HCT116 (cell line): Measurements from ENCODE around the gene NUDT16L1. TPM values are rescaled to one million over a fixed set of nuclear protein-coding genes. Genes with fewer than 3 reads are reported as not detected.

Source experiments
- ATAC-seq: fragments of 200-7000 bp; cut with Tn5 transposase; 2 replicates; pipeline ENCODE4 v1.9.1; 2020; ENCODE audit warnings: mild to moderate bottlenecking, moderate library complexity
- BruUV-seq: library from RNA; stranded (reverse); fragments of 400-500 nt; replicated peaks from 2 replicates; lab custom pipeline; 2021; lab: Mats Ljungman, UMichigan
- CTCF ChIA-PET: fragments of 300-600 bp; sonication (Branson Sonifier 250); formaldehyde crosslinking; loops from one replicate; lab custom pipeline; 2021; ENCODE audit warnings: antibody characterized with exemption; lab: Charles Lee
- POLR2A ChIA-PET: fragments of 300-600, 350-600 bp; sonication (Branson Sonifier 250); formaldehyde crosslinking; loops from one replicate; lab custom pipeline; 2021; ENCODE audit warnings: antibody characterized with exemption; lab: Charles Lee
- RAD21 ChIA-PET, 2 experiments: fragments of 300-600 bp; sonication (Branson Sonifier 250); formaldehyde crosslinking; loops; one replicate each; lab custom pipeline; 2023; ENCODE audit warnings: low total read pairs in 2 of 2; ENCODE audit not compliant: uncharacterized antibody in 2 of 2, unreplicated experiment in 2 of 2, low non-redundant PET in 1 of 2; lab: Charles Lee
- DNase-seq: peaks from one replicate; pipeline ENCODE4 v3.0.0-alpha.2; 2010; ENCODE audit warnings: low read depth, low spot score
- H2AFZ ChIP-seq: fragments of 200-600 bp; shearing (Covaris generic), sonication (generic); 2 replicates; pipeline ENCODE4 v1.6.1; 2017; ENCODE audit warnings: low read depth, mixed run types, mixed read lengths, antibody characterized with exemption, low read length; ENCODE audit not compliant: poor library complexity, severe bottlenecking
- H3K27ac ChIP-seq: 2 replicates; pipeline ENCODE4 v1.5.1; 2012; ENCODE audit warnings: low read depth, low read length
- H3K27me3 ChIP-seq: fragments of 200-600 bp; sonication (generic); 2 replicates; pipeline ENCODE4 v1.6.1; 2016; ENCODE audit warnings: mixed run types, low read length, mixed read lengths; ENCODE audit not compliant: insufficient read depth
- H3K36me3 ChIP-seq, 2 experiments: fragments of 200-500 bp in 1 of 2; fragments of 200-600 bp in 1 of 2; sonication (Bioruptor generic) in 1 of 2; sonication (generic) in 1 of 2; 2 replicates each; pipeline versions ENCODE4 v1.5.1 to v1.6.1; 2014 to 2016; ENCODE audit warnings: low read length in 2 of 2, inconsistent platforms in 1 of 2, mixed read lengths in 1 of 2, mixed run types in 1 of 2; ENCODE audit not compliant: insufficient read depth in 2 of 2, control insufficient read depth in 1 of 2
- H3K4me1 ChIP-seq, 2 experiments: fragments of 200-600 bp in 1 of 2; sonication (generic) in 1 of 2; 2 replicates each; pipeline versions ENCODE4 v1.5.1 to v1.6.1; 2012 to 2017; ENCODE audit warnings: low read length in 2 of 2, inconsistent platforms in 1 of 2, mild to moderate bottlenecking in 1 of 2, mixed read lengths in 1 of 2, mixed run types in 1 of 2, moderate library complexity in 1 of 2; ENCODE audit not compliant: insufficient read depth in 2 of 2, control insufficient read depth in 1 of 2
- H3K4me2 ChIP-seq: fragments of 200-600 bp; sonication (generic); 2 replicates; pipeline ENCODE4 v1.6.1; 2017; ENCODE audit warnings: mixed run types, low read length, mixed read lengths
- H3K4me3 ChIP-seq, 2 experiments: fragments of 200-600 bp in 1 of 2; sonication (generic) in 1 of 2; replicated peaks in 1 of 2; 2 replicates each; pipeline ENCODE4 v1.5.1; 2011 to 2016; ENCODE audit warnings: low read length in 2 of 2, control low read depth in 1 of 2, low read depth in 1 of 2, mild to moderate bottlenecking in 1 of 2, mixed read lengths in 1 of 2, mixed run types in 1 of 2
- H3K79me2 ChIP-seq: fragments of 200-600 bp; sonication (generic); 2 replicates; pipeline ENCODE4 v1.6.1; 2017; ENCODE audit warnings: mild to moderate bottlenecking, mixed run types, low read length, moderate library complexity, mixed read lengths; ENCODE audit not compliant: insufficient read depth
- H3K9ac ChIP-seq: fragments of 200-600 bp; sonication (generic); 2 replicates; pipeline ENCODE4 v1.6.1; 2016; ENCODE audit warnings: low read length, mixed read lengths
- H3K9me2 ChIP-seq: fragments of 200-600 bp; sonication (generic), shearing (Covaris generic); 2 replicates; pipeline ENCODE4 v1.6.1; 2017; ENCODE audit warnings: mixed run types, mild to moderate bottlenecking, moderate library complexity; ENCODE audit not compliant: insufficient read depth
- H3K9me3 ChIP-seq, 2 experiments: fragments of 200-500 bp in 1 of 2; fragments of 200-600 bp in 1 of 2; sonication (Bioruptor generic) in 1 of 2; sonication (generic) in 1 of 2; 2 replicates each; pipeline ENCODE4 v1.6.1; 2014 to 2017; ENCODE audit warnings: low read length in 2 of 2, mixed read lengths in 2 of 2, inconsistent platforms in 1 of 2, low read depth in 1 of 2, mild to moderate bottlenecking in 1 of 2, mixed run types in 1 of 2, moderate library complexity in 1 of 2; ENCODE audit not compliant: control insufficient read depth in 1 of 2, insufficient read depth in 1 of 2
- H4K20me1 ChIP-seq: fragments of 200-600 bp; sonication (generic), shearing (Covaris generic); 2 replicates; pipeline ENCODE4 v1.6.1; 2017; ENCODE audit warnings: mixed run types, mild to moderate bottlenecking, moderate library complexity; ENCODE audit not compliant: insufficient read depth
- CEBPB ChIP-seq: IDR thresholded peaks from 2 replicates; pipeline ENCODE4 v1.6.1; 2012; ENCODE audit warnings: low read depth
- EGR1 ChIP-seq: IDR thresholded peaks from 2 replicates; pipeline ENCODE4 v1.6.1; 2012; ENCODE audit warnings: low read depth
- ELF1 ChIP-seq: IDR thresholded peaks from 2 replicates; pipeline ENCODE4 v1.6.1; 2012; ENCODE audit warnings: low read depth, borderline replicate concordance
- POLR2A ChIP-seq: IDR thresholded peaks from 2 replicates; pipeline ENCODE4 v1.7.0; 2011; ENCODE audit warnings: borderline replicate concordance; ENCODE audit not compliant: insufficient read depth, insufficient read length; ENCODE audit errors: extremely low read depth
- POLR2AphosphoS5 ChIP-seq: IDR thresholded peaks from 2 replicates; pipeline ENCODE4 v1.6.1; 2011; ENCODE audit warnings: mild to moderate bottlenecking, low read depth, low read length, moderate library complexity
- SIN3A ChIP-seq: IDR thresholded peaks from 2 replicates; pipeline ENCODE4 v1.6.1; 2012; ENCODE audit warnings: low read depth
- SRF ChIP-seq: IDR thresholded peaks from 2 replicates; pipeline ENCODE4 v1.6.1; 2012; ENCODE audit warnings: low read depth
- TCF7L2 ChIP-seq: IDR thresholded peaks from 2 replicates; pipeline ENCODE4 v1.7.0; 2011; ENCODE audit warnings: borderline replicate concordance, inconsistent platforms; ENCODE audit not compliant: insufficient read depth, insufficient read length; ENCODE audit errors: extremely low read depth
- ZFX ChIP-seq: fragments of 450-650 bp; IDR thresholded peaks from 2 replicates; pipeline ENCODE4 v1.6.1; 2017
- intact Hi-C: fragments of 100-400 bp; cut with micrococcal nuclease; formaldehyde crosslinking; loops from 2 replicates; pipeline ENCODE4 v1.10.0; 2022
- total RNA-seq: library from RNA; stranded (reverse); gene quantifications from one replicate; pipeline ENCODE4 v1.2.1, GENCODE V29; 2021; ENCODE audit not compliant: unreplicated experiment
- TF ChIP-seq, protein P1 (sequence below): IDR thresholded peaks from 2 replicates; pipeline ENCODE4 v1.6.1; 2012

NUDT16L1 gene
- total RNA-seq, 1 experiment from 2014 or later: 23.4 TPM

GRCh38 chr16:4696172-4696904 lies 3.0 kb downstream of the NUDT16L1 start:
- Histone ChIP-seq H3K9me3 (no peaks in the 10 kb centered on the region), H3K4me3 (no peak overlapping the region), H3K27me3 (no peaks in the 10 kb centered on the region), H3K9me2 (no peaks in the 10 kb centered on the region), H2AFZ (no peak overlapping the region), H3K9ac (no peak overlapping the region), H3K4me2 (no peak overlapping the region), H3K4me1 (peaks cover 8 to 16% of the 10 kb centered on the region in 2 experiments; a peak in 2 of 4 replicates), H3K27ac (no peak overlapping the region), H3K36me3 (peaks cover 9 to 12% of the 10 kb centered on the region in 2 experiments; a peak in 3 of 4 replicates), H4K20me1 (no peaks in the 10 kb centered on the region), H3K79me2 (no peaks in the 10 kb centered on the region; the same call in 1 of the 2 replicates)
- intact Hi-C loops: no loop called here
- DNase-seq (no peak), ATAC-seq (no peak)
- no TSS peak for BruUV-seq
- CTCF ChIA-PET: no interaction called here
- POLR2A ChIA-PET: no interaction called here
- TF ChIP-seq, protein P1, sequence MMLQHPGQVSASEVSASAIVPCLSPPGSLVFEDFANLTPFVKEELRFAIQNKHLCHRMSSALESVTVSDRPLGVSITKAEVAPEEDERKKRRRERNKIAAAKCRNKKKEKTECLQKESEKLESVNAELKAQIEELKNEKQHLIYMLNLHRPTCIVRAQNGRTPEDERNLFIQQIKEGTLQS: no peak
- TF ChIP-seq POLR2A (no peak), ELF1 (no peak), CEBPB (no peak), SRF (no peak), POLR2AphosphoS5 (no peak), ZFX (no peak), EGR1 (no peak), SIN3A (no peak), TCF7L2 (no peak)
- RAD21 ChIA-PET: no interaction called here
